ENCODE data around the gene NPHP4.
"Not testable (repeated sequence)": the region's sequence is repeated elsewhere in the genome, so short reads cannot be mapped to it uniquely, and the experiment has no call there.

The NPHP4 gene

GRCh38 chr1:6024376-6024775, 32.2 kb upstream of the NPHP4 start:
- in situ Hi-C loops (cut with MboI; ENCODE audit: low sequenced_read_pairs), result no loop called here

GRCh38 chr1:6023346-6023745, 31.1 kb upstream of the NPHP4 start:
- in situ Hi-C loops (cut with MboI; ENCODE audit: low sequenced_read_pairs), result no loop called here

- in situ Hi-C loops (cut with MboI; ENCODE audit: low sequenced_read_pairs), result no loop called here
Measured at GRCh38 chr1:6022193-6022592, 30.0 kb upstream of the NPHP4 start.

GRCh38 chr1:6019166-6019845, 27.1 kb upstream of the NPHP4 start:
- in situ Hi-C loops (cut with MboI; ENCODE audit: low sequenced_read_pairs), result no loop called here

GRCh38 chr1:6017654-6018053, 25.4 kb upstream of the NPHP4 start:
- in situ Hi-C loops (cut with MboI; ENCODE audit: low sequenced_read_pairs), result not testable (repeated sequence)

GRCh38 chr1:6016191-6016865, 24.1 kb upstream of the NPHP4 start:
- in situ Hi-C loops (cut with MboI; ENCODE audit: low sequenced_read_pairs), result no loop called here

- in situ Hi-C loops (cut with MboI; ENCODE audit: low sequenced_read_pairs), result no loop called here
Measured at GRCh38 chr1:6014130-6014999, 22.1 kb upstream of the NPHP4 start.

- in situ Hi-C loops (cut with MboI; ENCODE audit: low sequenced_read_pairs), result no loop called here
Measured at GRCh38 chr1:6013491-6013890, 21.3 kb upstream of the NPHP4 start.

- in situ Hi-C loops (cut with MboI; ENCODE audit: low sequenced_read_pairs), result no loop called here
Measured at GRCh38 chr1:6012529-6013318, 20.5 kb upstream of the NPHP4 start.

- in situ Hi-C loops (cut with MboI; ENCODE audit: low sequenced_read_pairs), result no loop called here
Measured at GRCh38 chr1:6011946-6012258, 19.7 kb upstream of the NPHP4 start.

GRCh38 chr1:6011161-6011945, 19.1 kb upstream of the NPHP4 start:
- in situ Hi-C loops (cut with MboI; ENCODE audit: low sequenced_read_pairs), result no loop called here

- in situ Hi-C loops (cut with MboI; ENCODE audit: low sequenced_read_pairs), result no loop called here
Measured at GRCh38 chr1:6010554-6010953, 18.3 kb upstream of the NPHP4 start.

- in situ Hi-C loops (cut with MboI; ENCODE audit: low sequenced_read_pairs), result no loop called here
Measured at GRCh38 chr1:6009120-6010040, 17.2 kb upstream of the NPHP4 start.

GRCh38 chr1:6008696-6009095, 16.5 kb upstream of the NPHP4 start:
- in situ Hi-C loops (cut with MboI; ENCODE audit: low sequenced_read_pairs), result no loop called here

GRCh38 chr1:6008084-6008415, 15.8 kb upstream of the NPHP4 start:
- in situ Hi-C loops (cut with MboI; ENCODE audit: low sequenced_read_pairs), result no loop called here

GRCh38 chr1:6007318-6008083, 15.3 kb upstream of the NPHP4 start:
- in situ Hi-C loops (cut with MboI; ENCODE audit: low sequenced_read_pairs), result no loop called here

- in situ Hi-C loops (cut with MboI; ENCODE audit: low sequenced_read_pairs), result no loop called here
Measured at GRCh38 chr1:6006882-6007281, 14.7 kb upstream of the NPHP4 start.

GRCh38 chr1:6005276-6005917, 13.2 kb upstream of the NPHP4 start:
- in situ Hi-C loops (cut with MboI; ENCODE audit: low sequenced_read_pairs), result no loop called here

Data from HL-60/S4 (cell line).